GM19193 (cell line): ENCODE results near the gene GAGE10.

ENCODE experiments used
- POLR2A ChIP-seq: IDR thresholded peaks from 4 replicates; pipeline ENCODE4 v1.6.1; 2011; ENCODE audit not compliant: insufficient read depth, insufficient read length; ENCODE audit errors: extremely low read depth

The GAGE10 gene

DNA sequence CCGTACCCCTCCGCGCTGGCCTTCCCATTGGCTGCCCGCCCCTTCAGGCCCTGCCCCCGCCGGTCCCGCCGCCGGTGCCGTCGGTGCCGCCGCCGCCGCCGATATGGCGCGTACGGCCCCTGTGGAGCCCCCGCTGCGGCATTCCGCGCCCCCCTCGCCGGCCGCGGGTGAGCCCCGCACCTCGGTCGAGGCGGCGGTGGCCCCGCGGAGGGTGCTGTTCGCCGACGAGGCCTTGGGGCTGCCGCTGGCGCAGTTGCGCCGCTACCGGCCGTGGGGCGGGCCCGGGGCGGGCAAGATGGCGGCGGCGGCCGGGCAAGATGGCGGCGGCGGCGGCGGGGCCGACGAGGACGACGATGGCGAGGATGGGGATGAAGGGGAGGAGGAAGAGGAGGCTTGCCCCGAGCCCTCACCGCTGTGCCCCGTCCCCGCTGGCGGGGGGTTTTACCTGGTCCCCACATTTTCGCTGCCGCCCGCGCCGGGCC lies 33.6 kb upstream of the GAGE10 start, which contains the start of gene PPP1R3F:
Gene PPP1R3F, plus strand, starts transcription at position 27 of the 482 bp plus-strand sequence. Its CDS starts 77 bp downstream, at position 104.
- peak; percentile 56 for TF ChIP-seq POLR2A

DNA sequence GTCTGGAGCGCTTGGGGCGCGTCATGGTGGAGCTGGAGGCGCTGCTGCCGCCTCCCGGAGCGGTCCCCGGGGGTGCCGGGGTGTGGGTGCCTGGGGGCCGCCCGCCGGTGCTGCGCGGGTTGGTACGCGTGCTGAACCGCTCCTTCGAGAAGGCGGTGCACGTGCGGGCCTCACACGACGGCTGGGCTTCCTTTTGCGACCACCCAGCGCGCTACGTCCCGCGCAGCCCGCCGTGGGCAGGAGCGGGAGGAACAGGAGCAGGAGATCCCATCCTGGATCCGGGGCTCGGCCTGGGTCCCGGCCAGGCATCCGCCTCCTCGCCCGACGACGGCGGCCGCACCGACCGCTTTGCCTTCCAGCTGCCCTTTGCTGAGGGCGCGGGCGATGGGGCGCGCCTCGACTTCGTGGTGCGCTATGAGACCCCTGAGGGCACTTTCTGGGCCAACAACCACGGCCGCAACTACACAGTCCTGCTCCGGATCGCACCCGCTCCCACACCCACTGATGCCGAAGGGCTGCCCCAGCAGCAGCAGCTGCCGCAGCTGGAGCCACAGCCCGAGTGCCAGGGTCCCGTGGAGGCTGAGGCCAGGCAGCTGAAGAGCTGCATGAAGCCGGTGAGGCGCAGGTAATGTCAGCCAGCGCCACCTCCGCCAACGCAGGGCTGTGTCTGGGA lies 33.1 kb upstream of the GAGE10 start:
- no peak for TF ChIP-seq POLR2A

DNA sequence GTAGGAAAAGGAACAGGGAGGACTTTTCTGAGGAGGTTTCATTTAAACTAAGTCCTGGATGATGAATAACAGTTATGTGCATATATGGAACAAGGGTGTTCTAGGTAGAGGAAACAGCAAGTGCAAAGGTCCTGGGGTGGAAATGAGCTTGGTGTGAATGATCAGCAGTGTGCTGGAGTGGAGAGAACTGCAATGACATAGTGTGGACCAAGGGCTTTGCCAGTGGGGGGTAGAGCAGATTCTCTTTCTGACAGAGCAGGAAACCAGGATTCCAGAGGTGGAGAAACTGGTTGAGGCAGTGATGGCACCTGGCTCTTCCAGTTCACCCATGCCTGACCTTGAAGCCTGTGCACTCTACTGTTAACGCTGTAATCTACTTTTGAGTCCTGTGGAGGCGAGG lies 32.1 kb upstream of the GAGE10 start:
- no peak for TF ChIP-seq POLR2A

DNA sequence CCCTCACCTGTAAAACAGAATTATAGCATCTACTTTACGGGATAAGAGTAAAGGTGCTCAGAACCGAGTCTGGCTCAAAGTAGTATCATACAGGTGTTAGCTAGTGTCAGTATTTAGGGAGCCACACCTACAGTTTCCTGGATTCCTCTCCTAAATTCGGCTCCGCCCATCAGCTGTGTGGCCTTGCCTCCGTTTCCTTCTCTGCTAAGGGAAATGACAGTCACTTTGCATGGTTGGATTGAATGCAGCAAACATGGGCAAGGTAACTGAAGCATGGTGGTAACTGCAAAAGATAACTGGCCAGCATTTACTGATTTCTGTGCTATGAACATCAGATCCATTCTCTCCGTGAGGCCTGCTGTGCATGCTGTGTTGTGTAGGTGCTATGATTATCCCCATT lies 31.0 kb upstream of the GAGE10 start:
- no peak for TF ChIP-seq POLR2A

DNA sequence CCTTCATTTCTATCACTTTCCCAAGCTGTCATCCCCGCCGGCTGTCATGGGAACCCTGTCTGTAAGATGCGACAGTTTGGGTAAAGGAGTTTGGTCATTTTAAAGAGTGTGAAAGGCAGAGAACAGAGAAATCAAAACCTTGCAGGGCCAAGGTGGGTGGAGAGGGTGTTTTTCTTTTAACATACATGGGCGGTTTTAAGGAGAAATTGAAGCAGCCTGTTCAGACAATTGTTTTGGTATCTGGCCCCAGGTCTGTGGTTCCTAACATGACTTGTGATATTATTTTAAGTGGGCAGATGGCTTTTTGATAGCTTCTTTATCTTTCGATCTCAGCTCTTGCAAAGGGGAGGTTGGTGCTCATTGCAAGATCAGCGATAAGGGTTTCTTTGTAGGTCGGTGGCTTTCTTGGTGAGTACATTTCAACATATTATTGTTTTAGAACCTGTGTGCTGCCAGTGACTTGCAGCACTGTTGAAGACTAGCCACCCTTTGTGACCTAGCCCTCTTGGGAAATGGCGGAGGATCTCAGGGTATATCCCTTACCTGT lies 30.2 kb upstream of the GAGE10 start:
- no peak for TF ChIP-seq POLR2A

DNA sequence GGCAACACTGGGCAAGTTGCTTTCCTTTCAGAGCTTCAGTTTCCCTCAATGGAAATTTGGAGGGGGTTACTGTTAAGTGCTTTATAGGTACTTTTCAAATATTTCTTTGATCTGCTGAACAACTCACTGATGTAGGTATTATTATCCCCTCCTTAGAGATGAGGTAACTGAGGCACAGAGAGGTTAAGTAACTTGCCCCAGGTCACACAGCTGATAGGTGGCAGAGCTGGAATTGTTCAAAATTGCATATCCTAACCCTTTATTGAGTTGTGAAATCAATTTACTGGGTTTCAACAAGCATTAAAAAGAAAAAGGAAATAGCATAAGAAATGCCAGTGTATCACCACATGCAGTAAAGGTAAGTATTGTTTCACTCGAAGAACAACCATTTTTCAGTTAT lies 27.2 kb upstream of the GAGE10 start:
- no peak for TF ChIP-seq POLR2A

DNA sequence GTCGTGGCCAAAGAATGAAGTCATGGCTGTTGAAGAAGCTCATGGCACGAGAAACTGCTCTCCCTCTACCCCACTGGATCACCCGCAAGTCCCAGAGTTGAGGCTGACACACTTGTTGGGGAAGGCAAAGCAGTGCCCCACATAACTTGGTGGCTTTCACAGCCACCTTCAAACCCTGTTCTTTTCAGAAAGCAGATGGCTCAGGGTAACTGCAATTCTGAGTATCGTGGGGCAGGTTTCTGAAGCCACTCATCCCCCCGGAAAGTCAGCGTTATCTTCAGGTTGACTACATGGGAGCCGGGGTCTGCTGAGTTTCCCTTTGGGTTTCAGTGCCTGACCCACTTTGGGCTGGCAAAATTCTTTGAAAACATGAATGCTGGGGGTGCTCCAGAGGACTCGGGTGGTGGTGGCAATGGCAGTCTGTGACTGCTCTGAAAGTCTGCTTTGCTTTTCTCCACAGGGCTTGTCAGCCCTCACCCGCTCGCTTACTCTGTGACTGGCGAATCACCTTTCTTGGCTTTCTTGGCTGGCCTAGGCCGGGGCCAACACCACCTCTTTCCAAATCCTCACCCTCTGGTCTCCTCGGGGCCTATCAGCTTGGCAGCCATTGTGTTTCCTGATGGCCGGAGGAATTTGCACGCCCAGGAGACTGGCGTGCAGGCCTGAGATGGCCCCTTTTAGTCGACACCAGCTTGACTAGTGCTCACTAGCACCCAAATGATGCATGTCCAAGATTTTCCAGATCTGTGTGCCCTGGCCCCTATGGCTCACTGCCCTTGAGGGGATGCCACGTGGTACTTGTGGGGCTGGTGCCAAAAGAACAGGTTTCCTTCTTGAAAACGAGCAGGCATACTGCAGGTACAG lies 26.5 kb upstream of the GAGE10 start:
- no peak for TF ChIP-seq POLR2A

DNA sequence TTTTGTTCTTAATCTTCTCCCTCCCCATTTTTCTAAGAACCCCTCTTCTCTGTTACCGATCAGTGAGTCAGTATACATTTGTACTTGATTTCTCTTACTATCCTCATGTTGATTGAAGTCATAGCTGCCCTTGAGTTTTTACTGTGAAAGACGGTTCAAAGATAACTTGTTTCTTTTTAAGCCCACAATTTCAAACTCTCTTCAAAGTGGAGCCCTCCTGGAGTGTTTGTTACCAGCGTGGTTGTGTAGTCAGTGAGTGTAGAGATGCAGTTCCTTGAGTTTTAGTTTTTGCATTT lies 26.0 kb upstream of the GAGE10 start:
- no peak for TF ChIP-seq POLR2A

DNA sequence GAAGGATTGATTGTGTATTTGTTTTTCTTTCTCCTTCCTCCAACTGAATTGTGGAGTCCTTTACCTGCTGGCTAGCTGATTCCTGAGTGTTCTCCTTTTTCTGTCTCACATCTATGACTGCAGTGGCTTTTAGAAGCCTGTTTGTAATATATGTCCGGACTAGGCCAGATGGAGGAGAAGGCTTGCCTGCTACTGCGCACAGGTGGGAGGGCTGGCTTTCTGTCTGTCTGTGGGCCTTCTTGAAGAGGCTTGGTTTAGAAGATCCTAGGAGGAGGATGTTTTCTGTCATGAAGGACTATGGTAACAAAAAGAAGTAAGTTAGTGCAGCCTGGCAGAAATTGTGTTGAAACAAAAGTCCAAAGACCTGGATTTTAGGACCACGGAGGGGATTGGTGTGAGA lies 25.4 kb upstream of the GAGE10 start:
- TF ChIP-seq POLR2A, result no peak

DNA sequence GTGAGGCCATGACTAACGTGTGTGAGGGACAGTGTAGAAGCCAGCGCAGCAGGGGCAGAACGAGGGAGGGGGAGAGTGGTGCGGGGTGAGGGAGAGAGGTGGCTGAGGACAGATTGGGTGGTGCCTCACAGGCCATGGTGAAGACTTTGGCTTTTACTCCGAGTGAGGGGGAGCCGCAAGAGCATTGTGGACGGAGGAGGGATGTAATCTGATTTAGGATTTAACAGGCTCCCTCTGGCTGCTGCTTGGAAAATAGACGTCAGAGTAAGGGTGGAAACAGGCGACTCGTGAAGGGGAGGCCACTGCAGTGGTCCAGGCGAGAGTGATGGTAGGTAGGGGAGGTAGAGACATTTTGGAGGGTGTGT lies 20.8 kb upstream of the GAGE10 start:
- TF ChIP-seq POLR2A, result no peak

DNA sequence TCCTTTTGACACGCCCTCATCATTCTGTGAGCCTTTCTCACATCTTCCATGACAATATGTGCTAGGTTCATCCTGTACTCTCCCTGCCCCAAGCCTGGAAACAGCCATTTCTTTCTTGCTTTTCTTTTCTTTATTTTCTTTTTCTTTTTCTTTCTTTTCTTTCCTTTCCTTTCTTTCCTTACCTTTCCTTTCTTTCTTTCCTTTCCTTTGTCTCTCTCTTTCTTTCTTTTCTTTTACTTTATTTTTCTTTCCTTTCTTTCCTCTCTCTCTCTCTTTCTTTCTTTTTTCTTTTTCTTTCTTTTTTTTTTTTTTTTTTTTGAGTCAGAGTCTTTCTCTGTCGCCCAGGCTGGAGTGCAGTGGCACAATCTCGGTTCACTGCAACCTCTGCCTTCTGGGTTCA lies 19.2 kb upstream of the GAGE10 start:
- TF ChIP-seq POLR2A, result no peak

DNA sequence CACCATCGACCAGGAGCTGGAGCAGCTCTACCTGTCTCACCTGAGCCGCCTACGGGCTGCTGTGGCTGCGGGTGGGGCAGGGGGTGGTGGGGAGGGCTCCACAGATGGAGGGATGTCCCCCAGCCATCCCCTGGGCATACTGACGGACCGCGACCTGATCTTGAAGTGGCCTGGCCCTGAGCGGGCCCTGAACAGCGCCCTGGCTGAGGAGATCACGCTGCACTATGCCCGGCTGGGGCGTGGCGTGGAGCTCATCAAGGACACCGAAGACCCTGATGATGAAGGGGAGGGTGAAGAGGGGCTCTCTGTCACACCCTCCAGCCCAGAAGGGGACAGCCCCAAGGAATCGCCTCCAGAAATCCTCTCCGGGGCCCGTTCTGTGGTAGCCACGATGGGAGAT lies 17.3 kb upstream of the GAGE10 start:
- TF ChIP-seq POLR2A, result no peak

DNA sequence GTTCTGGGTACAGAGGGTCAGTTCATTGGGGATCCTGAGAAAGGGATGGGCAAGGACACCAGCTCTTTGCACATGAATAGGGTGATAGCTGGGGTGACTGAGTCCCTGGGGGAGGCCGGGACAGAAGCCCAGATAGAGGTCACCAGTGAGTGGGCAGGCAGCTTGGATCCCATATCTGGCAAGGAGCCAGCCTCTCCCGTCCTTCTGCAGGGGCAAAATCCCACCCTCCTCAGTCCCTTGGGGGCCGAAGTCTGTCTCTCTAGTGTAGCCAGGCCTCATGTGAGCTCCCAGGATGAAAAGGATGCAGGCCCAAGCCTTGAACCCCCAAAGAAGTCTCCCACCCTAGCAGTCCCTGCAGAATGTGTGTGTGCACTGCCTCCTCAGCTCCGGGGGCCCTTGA lies 16.9 kb upstream of the GAGE10 start:
- TF ChIP-seq POLR2A, result no peak

DNA sequence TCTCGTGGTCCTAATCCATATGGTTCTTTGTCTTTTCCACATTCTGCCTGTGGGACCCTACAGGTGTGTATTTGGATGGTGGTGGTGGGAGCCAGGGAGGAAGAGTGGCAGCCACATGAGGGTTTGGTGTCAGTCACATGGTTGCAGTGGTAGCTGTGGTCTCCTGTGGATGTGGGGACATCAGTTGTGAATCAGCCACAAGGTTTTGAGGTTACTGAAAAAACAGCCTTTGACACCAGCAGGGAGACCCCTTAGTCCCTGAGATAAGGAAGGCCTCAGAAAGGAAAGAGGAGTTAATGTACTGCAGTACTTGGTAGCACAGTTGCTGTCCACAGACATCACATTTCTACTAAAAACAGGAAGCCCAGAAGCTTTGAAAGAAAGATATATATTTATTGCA lies 15.8 kb upstream of the GAGE10 start:
- no peak for TF ChIP-seq POLR2A

DNA sequence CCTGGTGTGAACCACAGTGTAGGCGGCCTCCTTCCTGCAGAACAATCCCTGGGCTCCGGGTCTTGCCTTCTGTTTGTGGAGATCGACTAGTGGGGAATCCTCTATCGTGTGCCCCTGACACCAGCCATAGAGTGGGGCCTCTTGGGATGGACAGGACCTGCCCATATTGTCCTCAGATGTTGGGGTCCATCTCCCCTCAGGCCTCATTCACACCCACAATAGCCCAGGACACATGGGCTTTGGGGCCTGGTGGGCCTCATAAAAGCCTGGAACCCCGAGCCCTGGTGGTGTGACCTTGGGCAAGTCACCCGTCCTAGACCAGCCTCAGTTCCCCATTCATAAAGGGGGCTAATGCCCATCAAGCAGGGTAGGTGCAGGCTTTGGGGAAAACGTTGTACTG lies 13.2 kb upstream of the GAGE10 start:
- TF ChIP-seq POLR2A, result no peak
